Measurements from ENCODE around the gene OSBP2.

The OSBP2 gene

GRCh38 chr22:30667494-30668385 is 26.9 kb upstream of the OSBP2 start, which contains the start of gene DUSP18:
DUSP18 (minus strand) TSS chr22:30667875; CDS start chr22:30664003, 3,872 bp downstream.
- TF ChIP-seq CTCF (IDR thresholded peaks at IDR 0.05) = peak; percentile 29
- Histone ChIP-seq H3K4me1 (peaks cover 2% of the 10 kb centered on the region), H3K4me2 (ENCODE audit: low read length) (peak within 1 kb of the TSS; percentile 76), H3K79me2 (no peaks in the 10 kb centered on the region), H3K4me3 (ENCODE audit: low read depth, low read length) (peak within 1 kb of the TSS; percentile 75), H2AFZ (peak within 1 kb of the TSS; percentile 95), H3K9me3 (ENCODE audit: control insufficient read depth, low read length) (no peaks in the 10 kb centered on the region), H3K27ac (peak within 1 kb of the TSS; percentile 39), H3K27me3 (ENCODE audit: control insufficient read depth, insufficient read depth, low read length) (no peaks in the 10 kb centered on the region), H3K36me3 (ENCODE audit: control insufficient read depth, insufficient read depth, low read length) (no peaks in the 10 kb centered on the region), H3K9ac (no peak within 1 kb of the TSS)

GRCh38 chr22:30668386-30668710 is 26.3 kb upstream of the OSBP2 start:
- Histone ChIP-seq H3K79me2 (no peaks in the 10 kb centered on the region), H3K36me3 (ENCODE audit: control insufficient read depth, insufficient read depth, low read length) (no peaks in the 10 kb centered on the region), H3K4me2 (ENCODE audit: low read length) (peak overlapping the region; percentile 76), H2AFZ (peak overlapping the region; percentile 95), H3K27me3 (ENCODE audit: control insufficient read depth, insufficient read depth, low read length) (no peaks in the 10 kb centered on the region), H3K4me3 (ENCODE audit: low read depth, low read length) (peak overlapping the region; percentile 75), H3K4me1 (peaks cover 2% of the 10 kb centered on the region), H3K27ac (no peak overlapping the region), H3K9me3 (ENCODE audit: control insufficient read depth, low read length) (no peaks in the 10 kb centered on the region), H3K9ac (no peak overlapping the region)
- TF ChIP-seq CTCF (IDR thresholded peaks at IDR 0.05) = no peak

- no peak for TF ChIP-seq CTCF (IDR thresholded peaks at IDR 0.05)
- Histone ChIP-seq H3K9me3 (ENCODE audit: control insufficient read depth, low read length) (no peaks in the 10 kb centered on the region), H3K4me1 (peaks cover 2% of the 10 kb centered on the region), H3K4me3 (ENCODE audit: low read depth, low read length) (no peak overlapping the region), H3K79me2 (no peaks in the 10 kb centered on the region), H3K9ac (no peak overlapping the region), H3K27ac (no peak overlapping the region), H3K36me3 (ENCODE audit: control insufficient read depth, insufficient read depth, low read length) (no peaks in the 10 kb centered on the region), H3K4me2 (ENCODE audit: low read length) (no peak overlapping the region), H2AFZ (no peak overlapping the region), H3K27me3 (ENCODE audit: control insufficient read depth, insufficient read depth, low read length) (no peaks in the 10 kb centered on the region)
Measured at GRCh38 chr22:30671071-30671470, 23.6 kb upstream of the OSBP2 start.

GRCh38 chr22:30673136-30673535 is 21.5 kb upstream of the OSBP2 start:
- no peak for TF ChIP-seq CTCF (IDR thresholded peaks at IDR 0.05)
- no peak overlapping the region for H3K4me2 ChIP-seq (ENCODE audit: low read length)

GRCh38 chr22:30674482-30674881 is 20.2 kb upstream of the OSBP2 start:
- Histone ChIP-seq H3K36me3 (ENCODE audit: control insufficient read depth, insufficient read depth, low read length) (no peaks in the 10 kb centered on the region), H3K27me3 (ENCODE audit: control insufficient read depth, insufficient read depth, low read length) (no peaks in the 10 kb centered on the region), H2AFZ (no peak overlapping the region), H3K4me2 (ENCODE audit: low read length) (no peak overlapping the region), H3K4me3 (ENCODE audit: low read depth, low read length) (no peak overlapping the region), H3K4me1 (no peaks in the 10 kb centered on the region), H3K9ac (no peak overlapping the region), H3K79me2 (no peaks in the 10 kb centered on the region), H3K9me3 (ENCODE audit: control insufficient read depth, low read length) (no peaks in the 10 kb centered on the region), H3K27ac (no peak overlapping the region)
- TF ChIP-seq CTCF (IDR thresholded peaks at IDR 0.05) = no peak

More at GRCh38 chr22:30673136-30673535, 21.5 kb upstream of the OSBP2 start:
- H3K4me1 ChIP-seq = peaks cover 2% of the 10 kb centered on the region
- no peaks in the 10 kb centered on the region for H3K79me2 ChIP-seq
- no peak overlapping the region for H3K9ac ChIP-seq
- H2AFZ ChIP-seq = no peak overlapping the region
- no peaks in the 10 kb centered on the region for H3K9me3 ChIP-seq (ENCODE audit: control insufficient read depth, low read length)
- no peaks in the 10 kb centered on the region for H3K36me3 ChIP-seq (ENCODE audit: control insufficient read depth, insufficient read depth, low read length)
- no peak overlapping the region for H3K4me3 ChIP-seq (ENCODE audit: low read depth, low read length)
- H3K27ac ChIP-seq = no peak overlapping the region
- no peaks in the 10 kb centered on the region for H3K27me3 ChIP-seq (ENCODE audit: control insufficient read depth, insufficient read depth, low read length)
